PC-9 (cell line): ENCODE data around the gene HAAO.

ENCODE experiments used
- EZH2 ChIP-seq: fragments of 200-600 bp; sonication (generic); IDR thresholded peaks from 2 replicates; pipeline ENCODE4 v1.8.0; 2017; ENCODE audit warnings: antibody characterized with exemption, low read depth
- TF ChIP-seq, protein P1 (sequence below): fragments of 200-600 bp; sonication (generic); conservative IDR thresholded peaks from 2 replicates; pipeline ENCODE4 v1.6.1; 2017; ENCODE audit warnings: mixed run types, antibody characterized with exemption, mild to moderate bottlenecking, moderate library complexity

DNA sequence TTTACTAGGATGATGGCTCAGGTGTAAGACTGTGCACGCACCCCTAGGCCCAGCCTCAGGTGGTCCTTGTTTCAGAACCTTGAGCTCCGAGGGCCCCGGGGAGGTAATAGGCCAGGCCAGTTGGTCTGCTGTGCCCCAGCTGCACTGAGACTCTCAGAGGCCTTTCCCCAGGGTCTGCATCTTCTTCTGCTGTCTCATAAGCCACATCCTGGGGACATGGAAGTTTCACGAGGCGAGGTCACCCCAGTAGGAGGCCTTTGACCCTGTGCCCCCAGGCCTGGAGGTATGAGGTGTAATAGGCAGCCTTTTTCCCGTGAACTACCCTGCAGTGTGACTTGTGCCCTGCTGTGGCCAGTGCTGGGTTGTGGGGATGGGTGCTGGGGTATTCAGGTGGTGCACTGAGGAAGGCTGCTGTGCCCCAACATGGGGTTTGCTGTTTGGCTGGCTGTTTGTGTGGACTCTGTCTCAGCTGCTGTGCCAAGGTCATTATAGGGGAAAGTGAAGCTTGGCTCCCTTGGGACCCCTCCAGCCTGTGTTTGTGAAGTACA, 35.3 kb downstream of the HAAO start:
- TF ChIP-seq, protein P1, sequence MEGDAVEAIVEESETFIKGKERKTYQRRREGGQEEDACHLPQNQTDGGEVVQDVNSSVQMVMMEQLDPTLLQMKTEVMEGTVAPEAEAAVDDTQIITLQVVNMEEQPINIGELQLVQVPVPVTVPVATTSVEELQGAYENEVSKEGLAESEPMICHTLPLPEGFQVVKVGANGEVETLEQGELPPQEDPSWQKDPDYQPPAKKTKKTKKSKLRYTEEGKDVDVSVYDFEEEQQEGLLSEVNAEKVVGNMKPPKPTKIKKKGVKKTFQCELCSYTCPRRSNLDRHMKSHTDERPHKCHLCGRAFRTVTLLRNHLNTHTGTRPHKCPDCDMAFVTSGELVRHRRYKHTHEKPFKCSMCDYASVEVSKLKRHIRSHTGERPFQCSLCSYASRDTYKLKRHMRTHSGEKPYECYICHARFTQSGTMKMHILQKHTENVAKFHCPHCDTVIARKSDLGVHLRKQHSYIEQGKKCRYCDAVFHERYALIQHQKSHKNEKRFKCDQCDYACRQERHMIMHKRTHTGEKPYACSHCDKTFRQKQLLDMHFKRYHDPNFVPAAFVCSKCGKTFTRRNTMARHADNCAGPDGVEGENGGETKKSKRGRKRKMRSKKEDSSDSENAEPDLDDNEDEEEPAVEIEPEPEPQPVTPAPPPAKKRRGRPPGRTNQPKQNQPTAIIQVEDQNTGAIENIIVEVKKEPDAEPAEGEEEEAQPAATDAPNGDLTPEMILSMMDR = no peak
- no peak for TF ChIP-seq EZH2
